OCI-LY7 (cell line): ENCODE results near the gene CEBPB. TPM values are rescaled to one million over a fixed set of nuclear protein-coding genes. Genes with fewer than 3 reads are reported as not detected.

Source experiments
- BruUV-seq: library from RNA; stranded (reverse); fragments of 400-500 nt; replicated peaks from 2 replicates; lab custom pipeline; 2021; lab: Mats Ljungman, UMichigan
- CTCF ChIA-PET: fragments of 300-600 bp; sonication (Branson Sonifier 250); formaldehyde crosslinking; loops from one replicate; lab custom pipeline; 2022; ENCODE audit warnings: antibody characterized with exemption; ENCODE audit not compliant: unreplicated experiment; lab: Charles Lee
- POLR2A ChIA-PET: fragments of 300-600 bp; sonication (Branson Sonifier 250); formaldehyde crosslinking; loops from one replicate; lab custom pipeline; 2022; ENCODE audit warnings: antibody characterized with exemption; lab: Charles Lee
- DNase-seq: peaks from one replicate; pipeline ENCODE4 v3.0.0-alpha.2; 2015; ENCODE audit warnings: low spot score
- H2AFZ ChIP-seq: fragments of 200-600 bp; sonication (generic), shearing (Covaris generic); 2 replicates; pipeline ENCODE4 v1.6.1; 2014; ENCODE audit warnings: mild to moderate bottlenecking, antibody characterized with exemption, low read length, moderate library complexity
- H3K27ac ChIP-seq: fragments of 200-600 bp; sonication (generic); 2 replicates; pipeline ENCODE4 v1.5.1; 2014; ENCODE audit warnings: mixed run types, low read depth, mild to moderate bottlenecking, moderate library complexity, low read length, inconsistent platforms; ENCODE audit not compliant: poor library complexity, severe bottlenecking
- H3K36me3 ChIP-seq: fragments of 200-600 bp; sonication (generic); 2 replicates; pipeline ENCODE4 v1.6.1; 2014; ENCODE audit warnings: mild to moderate bottlenecking, antibody characterized with exemption, low read length, moderate library complexity, mixed read lengths; ENCODE audit not compliant: insufficient read depth
- H3K4me1 ChIP-seq: fragments of 200-600 bp; sonication (generic); 2 replicates; pipeline ENCODE4 v1.5.1; 2014; ENCODE audit warnings: mild to moderate bottlenecking, low read length; ENCODE audit not compliant: insufficient read depth, poor library complexity, severe bottlenecking
- H3K4me2 ChIP-seq: fragments of 200-600 bp; sonication (generic); 2 replicates; pipeline ENCODE4 v1.6.1; 2014; ENCODE audit warnings: mild to moderate bottlenecking, low read length
- H3K4me3 ChIP-seq: fragments of 200-600 bp; sonication (generic); 2 replicates; pipeline ENCODE4 v1.5.1; 2014; ENCODE audit warnings: mild to moderate bottlenecking, low read depth, low read length; ENCODE audit not compliant: poor library complexity, severe bottlenecking
- H3K79me2 ChIP-seq: fragments of 200-600 bp; sonication (generic); 2 replicates; pipeline ENCODE4 v1.6.1; 2016; ENCODE audit warnings: low read depth, mild to moderate bottlenecking, low read length, moderate library complexity, mixed read lengths; ENCODE audit not compliant: insufficient read depth
- H3K9me2 ChIP-seq: fragments of 200-600 bp; sonication (generic); 2 replicates; pipeline ENCODE4 v1.6.1; 2016; ENCODE audit warnings: mild to moderate bottlenecking, low read length, mixed read lengths; ENCODE audit not compliant: insufficient read depth
- H3K9me3 ChIP-seq: fragments of 200-600 bp; sonication (generic); 2 replicates; pipeline ENCODE4 v1.6.1; 2014; ENCODE audit warnings: mild to moderate bottlenecking, mixed run types, low read length, mixed read lengths
- H4K20me1 ChIP-seq: fragments of 200-600 bp; sonication (generic); 2 replicates; pipeline ENCODE4 v1.6.1; 2014; ENCODE audit warnings: mild to moderate bottlenecking, antibody characterized with exemption, low read length, moderate library complexity, mixed read lengths; ENCODE audit not compliant: insufficient read depth
- CTCF ChIP-seq: fragments of 200-600 bp; sonication (generic); conservative IDR thresholded peaks from 2 replicates; pipeline ENCODE4 v1.5.1; 2014; ENCODE audit warnings: mild to moderate bottlenecking, antibody characterized with exemption, low read length, moderate library complexity, mixed read lengths
- EZH2phosphoT487 ChIP-seq: fragments of 200-600 bp; sonication (generic); IDR thresholded peaks from 2 replicates; pipeline ENCODE4 v1.6.1; 2018; ENCODE audit warnings: low read depth, borderline replicate concordance, mild to moderate bottlenecking, mixed run types, antibody characterized with exemption, low read length, moderate library complexity, mixed read lengths
- intact Hi-C: fragments of 100-400 bp; cut with micrococcal nuclease; formaldehyde crosslinking; loops from one replicate; pipeline ENCODE4 v1.10.0; 2022; ENCODE audit not compliant: unreplicated experiment
- total RNA-seq, 2 experiments: library from RNA; depleted of rRNA in 1 of 2; stranded (reverse); fragments of >200 nt in 1 of 2; shearing (Covaris generic) in 1 of 2; gene quantifications; 2 replicates each; pipeline ENCODE4 v1.2.3, GENCODE V29; 2014 to 2022

The CEBPB gene
- total RNA-seq, 2 experiments from 2014 or later, result 47.6 to 48.4 TPM

GRCh38 chr20:50233325-50234212 is 42.9 kb downstream of the CEBPB start:
- no peak for DNase-seq
- Histone ChIP-seq H3K4me2 (no peak overlapping the region), H3K79me2 (no peaks in the 10 kb centered on the region), H3K27ac (no peak overlapping the region), H3K9me2 (no peaks in the 10 kb centered on the region), H2AFZ (no peak overlapping the region), H3K4me1 (no peaks in the 10 kb centered on the region), H4K20me1 (no peaks in the 10 kb centered on the region), H3K36me3 (no peaks in the 10 kb centered on the region), H3K9me3 (no peaks in the 10 kb centered on the region), H3K4me3 (no peak overlapping the region)
- POLR2A ChIA-PET, result no interaction called here
- CTCF ChIA-PET, result no interaction called here
- intact Hi-C loops, result no loop called here
- BruUV-seq, result no TSS peak
- TF ChIP-seq EZH2phosphoT487 (no peak), CTCF (no peak)

GRCh38 chr20:50234288-50234687 is 43.7 kb downstream of the CEBPB start:
- intact Hi-C loops, result no loop called here
- BruUV-seq, result no TSS peak
- Histone ChIP-seq H3K9me2 (no peaks in the 10 kb centered on the region), H3K27ac (no peak overlapping the region), H3K79me2 (no peaks in the 10 kb centered on the region), H3K9me3 (no peaks in the 10 kb centered on the region), H3K4me3 (no peak overlapping the region), H3K36me3 (no peaks in the 10 kb centered on the region), H4K20me1 (no peaks in the 10 kb centered on the region), H3K4me1 (no peaks in the 10 kb centered on the region), H2AFZ (no peak overlapping the region), H3K4me2 (no peak overlapping the region)
- TF ChIP-seq CTCF (no peak), EZH2phosphoT487 (no peak)
- no peak for DNase-seq
- POLR2A ChIA-PET, result no interaction called here
- CTCF ChIA-PET, result no interaction called here

GRCh38 chr20:50237349-50237748 is 46.7 kb downstream of the CEBPB start:
- ChIA-PET POLR2A (no interaction called here), CTCF (no interaction called here)
- no peak for DNase-seq
- no peak overlapping the region for H3K4me3 ChIP-seq
- H3K9me3 ChIP-seq, result no peaks in the 10 kb centered on the region
- no TSS peak for BruUV-seq
- no peaks in the 10 kb centered on the region for H3K4me1 ChIP-seq
- no peak overlapping the region for H3K4me2 ChIP-seq
- no peak overlapping the region for H2AFZ ChIP-seq
- H4K20me1 ChIP-seq, result no peaks in the 10 kb centered on the region
- H3K79me2 ChIP-seq, result no peaks in the 10 kb centered on the region
- no peaks in the 10 kb centered on the region for H3K9me2 ChIP-seq
- no peak for TF ChIP-seq EZH2phosphoT487
- TF ChIP-seq CTCF, result no peak
- no peaks in the 10 kb centered on the region for H3K36me3 ChIP-seq
- intact Hi-C loops, result no loop called here
- H3K27ac ChIP-seq, result no peak overlapping the region
